CD1c-positive myeloid dendritic cell (primary cell): ENCODE data around the gene C19orf38.
"Not testable (repeated sequence)": the region's sequence is repeated elsewhere in the genome, so short reads cannot be mapped to it uniquely, and the experiment has no call there.

Experiments
- DNase-seq: peaks from one replicate; pipeline ENCODE4 v3.0.0-alpha.2; 2016; ENCODE audit errors: extremely low spot score

The C19orf38 gene

DNA sequence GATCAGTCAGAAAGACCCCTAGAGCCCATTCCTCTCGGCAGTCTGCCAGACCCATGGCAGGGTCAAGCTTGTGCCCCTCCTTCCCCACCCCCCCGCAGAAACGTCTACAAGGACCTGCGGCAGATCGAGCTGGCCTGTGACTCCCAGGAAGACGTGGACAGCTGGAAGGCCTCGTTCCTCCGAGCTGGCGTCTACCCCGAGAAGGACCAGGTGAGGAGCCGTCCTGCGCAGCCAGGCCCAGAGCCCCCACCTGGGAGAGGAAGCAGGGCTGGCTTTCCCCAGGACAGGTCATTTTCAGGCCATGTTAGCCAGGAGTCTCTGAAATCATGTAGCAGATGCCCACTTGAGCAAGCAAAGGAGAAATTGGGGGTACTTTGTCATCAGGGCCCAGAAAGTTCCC, 24.5 kb upstream of the C19orf38 start:
- DNase-seq: no peak

DNA sequence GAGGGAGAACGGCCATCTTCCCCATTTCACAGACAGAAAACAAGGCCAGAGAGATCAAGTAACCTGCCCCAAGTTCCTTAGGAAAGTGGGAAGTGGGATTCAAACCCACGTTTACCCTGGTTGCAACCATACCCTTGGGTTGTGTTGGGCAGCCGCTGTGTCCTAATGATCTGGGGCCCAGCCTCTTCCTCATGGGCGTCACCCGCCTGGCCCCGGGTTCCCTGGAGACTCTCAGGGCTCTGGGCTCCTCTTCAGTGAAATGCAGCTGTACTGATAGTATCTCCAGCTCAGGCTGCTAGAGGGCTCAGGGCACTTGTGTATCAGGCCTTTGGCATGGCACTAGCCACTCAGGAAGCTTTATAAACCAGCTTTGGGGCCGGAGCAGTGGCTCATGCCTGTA, 22.0 kb upstream of the C19orf38 start:
- peak; percentile 71 for DNase-seq

DNA sequence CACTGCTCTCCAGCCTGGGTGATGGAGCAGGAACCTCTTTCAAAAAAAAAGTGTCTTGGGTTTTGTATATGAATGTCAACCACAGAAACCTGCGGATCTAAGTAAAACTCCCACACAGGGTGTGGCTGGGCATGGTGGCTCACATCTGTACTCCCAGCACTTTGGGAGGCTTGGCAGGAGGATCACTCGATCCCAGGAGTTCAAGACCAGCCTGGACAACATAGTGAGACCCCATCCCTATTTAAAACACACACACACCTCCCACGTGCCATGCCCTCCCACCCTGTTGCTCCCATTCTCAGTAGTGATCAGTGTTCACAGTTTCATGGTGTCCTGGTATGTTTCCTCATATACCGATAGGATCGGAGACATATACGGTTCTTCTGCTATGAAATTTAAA, 21.4 kb upstream of the C19orf38 start:
- peak; percentile 68 for DNase-seq

DNA sequence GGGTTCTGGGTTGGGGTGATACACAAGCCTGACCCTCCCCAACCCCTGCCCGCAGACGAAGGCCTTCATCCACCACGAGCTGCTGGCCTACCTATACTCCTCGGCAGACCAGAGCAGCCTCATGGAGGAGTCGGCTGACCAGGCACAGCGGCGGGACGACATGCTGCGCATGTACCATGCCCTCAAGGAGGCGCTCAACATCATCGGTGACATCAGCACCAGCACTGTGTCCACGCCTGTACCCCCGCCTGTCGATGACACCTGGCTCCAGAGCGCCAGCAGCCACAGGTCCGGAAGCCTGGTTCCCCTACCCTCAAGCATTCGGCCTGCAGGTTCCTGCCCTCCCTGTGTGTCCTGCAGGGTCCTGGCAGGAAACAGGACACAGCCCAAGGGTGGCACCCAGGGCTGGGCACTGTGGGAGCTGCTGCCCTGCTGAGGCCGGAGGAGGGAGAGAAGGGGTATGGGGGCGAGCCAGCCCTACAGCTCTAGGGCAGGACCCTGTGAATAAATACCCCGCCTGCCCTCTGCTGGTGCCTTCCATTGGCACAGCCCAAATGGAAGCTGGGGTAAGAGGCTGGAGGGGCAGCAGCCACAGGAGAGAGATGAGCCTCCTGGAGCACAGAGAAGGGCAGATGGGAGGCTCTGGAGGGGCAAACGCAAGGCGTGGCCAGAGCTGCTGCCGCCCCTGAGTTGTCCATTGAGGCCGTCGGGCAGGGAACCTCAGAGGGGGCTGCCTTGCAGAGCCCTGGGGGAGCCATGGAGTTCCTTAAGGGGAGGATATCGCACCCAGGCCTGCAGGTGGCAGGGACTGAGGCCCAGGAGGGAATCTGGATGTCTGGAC, 19.0 kb upstream of the C19orf38 start:
- no peak for DNase-seq

DNA sequence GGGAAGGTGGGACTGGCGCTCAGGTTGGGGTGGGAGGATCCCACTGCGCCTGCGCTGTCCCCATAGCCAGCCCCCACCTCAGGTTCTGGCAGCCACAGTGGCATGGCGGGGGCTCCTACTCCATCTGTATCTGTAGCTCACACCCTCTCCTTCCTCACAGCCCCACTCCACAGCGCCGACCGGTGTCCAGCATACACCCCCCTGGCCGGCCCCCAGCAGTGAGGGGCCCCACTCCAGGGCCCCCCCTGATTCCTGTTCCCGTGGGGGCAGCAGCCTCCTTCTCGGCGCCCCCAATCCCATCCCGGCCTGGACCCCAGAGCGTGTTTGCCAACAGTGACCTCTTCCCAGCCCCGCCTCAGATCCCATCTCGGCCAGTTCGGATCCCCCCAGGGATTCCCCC, 18.2 kb upstream of the C19orf38 start:
- DNase-seq: no peak

DNA sequence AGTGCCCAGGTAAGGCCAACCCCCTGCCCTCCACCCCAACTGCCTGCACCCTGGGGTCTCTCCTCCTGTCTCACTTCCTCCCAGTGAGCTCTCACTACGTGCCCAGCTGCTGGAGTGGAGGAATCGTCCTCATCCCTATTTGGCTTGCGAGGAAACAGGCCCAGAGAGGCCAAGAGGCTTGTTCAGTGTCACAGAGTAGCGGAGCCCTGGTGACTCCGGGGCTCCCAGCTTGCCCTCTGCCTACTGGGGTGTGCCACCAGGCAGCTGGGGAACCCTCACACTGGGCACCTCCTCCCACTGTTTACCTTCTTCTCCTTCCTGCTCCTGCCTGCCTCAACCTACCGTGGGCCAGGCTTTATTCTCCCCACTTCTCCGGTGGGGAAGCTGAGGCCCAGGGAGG, 17.8 kb upstream of the C19orf38 start:
- DNase-seq: no peak

DNA sequence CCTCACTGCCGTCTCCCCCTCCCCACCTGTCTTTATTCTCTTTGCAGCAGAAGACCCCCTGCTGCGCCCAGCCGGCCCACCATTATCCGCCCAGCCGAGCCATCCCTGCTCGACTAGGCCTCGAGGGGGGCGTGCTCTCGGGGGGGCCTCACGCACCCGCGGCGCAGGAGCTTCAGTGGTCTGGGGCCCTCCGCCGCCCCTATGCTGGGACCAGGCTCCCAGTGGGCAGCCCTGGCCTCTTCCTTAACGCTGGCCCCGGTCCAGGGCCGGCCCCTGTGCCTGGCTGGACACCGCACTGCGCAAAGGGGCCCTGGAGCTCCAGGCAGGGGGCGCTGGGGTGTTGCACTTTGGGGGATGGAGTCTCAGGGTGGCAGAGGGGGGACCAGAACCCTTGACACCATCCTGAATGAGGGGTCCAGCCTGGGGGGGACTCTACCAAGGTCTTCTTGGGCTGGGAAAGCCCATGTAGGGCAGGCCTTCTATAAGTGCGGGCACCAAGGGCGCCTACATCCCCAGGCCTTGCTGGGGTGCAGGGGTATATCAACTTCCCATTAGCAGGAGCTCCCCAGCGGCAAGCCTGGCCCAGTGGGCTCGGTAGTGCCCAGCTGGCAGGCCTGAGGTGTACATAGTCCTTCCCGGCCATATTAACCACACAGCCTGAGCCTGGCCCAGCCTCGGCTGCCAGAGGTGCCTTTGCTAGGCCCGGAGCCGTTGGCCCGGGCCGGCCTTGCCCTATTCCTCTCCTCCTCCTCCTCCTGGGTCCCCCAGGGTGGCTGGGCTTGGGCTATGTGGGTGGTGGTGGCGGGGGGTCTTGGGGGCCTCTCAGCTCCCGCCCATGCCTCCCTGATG, 17.1 kb upstream of the C19orf38 start:
- DNase-seq: no peak

DNA sequence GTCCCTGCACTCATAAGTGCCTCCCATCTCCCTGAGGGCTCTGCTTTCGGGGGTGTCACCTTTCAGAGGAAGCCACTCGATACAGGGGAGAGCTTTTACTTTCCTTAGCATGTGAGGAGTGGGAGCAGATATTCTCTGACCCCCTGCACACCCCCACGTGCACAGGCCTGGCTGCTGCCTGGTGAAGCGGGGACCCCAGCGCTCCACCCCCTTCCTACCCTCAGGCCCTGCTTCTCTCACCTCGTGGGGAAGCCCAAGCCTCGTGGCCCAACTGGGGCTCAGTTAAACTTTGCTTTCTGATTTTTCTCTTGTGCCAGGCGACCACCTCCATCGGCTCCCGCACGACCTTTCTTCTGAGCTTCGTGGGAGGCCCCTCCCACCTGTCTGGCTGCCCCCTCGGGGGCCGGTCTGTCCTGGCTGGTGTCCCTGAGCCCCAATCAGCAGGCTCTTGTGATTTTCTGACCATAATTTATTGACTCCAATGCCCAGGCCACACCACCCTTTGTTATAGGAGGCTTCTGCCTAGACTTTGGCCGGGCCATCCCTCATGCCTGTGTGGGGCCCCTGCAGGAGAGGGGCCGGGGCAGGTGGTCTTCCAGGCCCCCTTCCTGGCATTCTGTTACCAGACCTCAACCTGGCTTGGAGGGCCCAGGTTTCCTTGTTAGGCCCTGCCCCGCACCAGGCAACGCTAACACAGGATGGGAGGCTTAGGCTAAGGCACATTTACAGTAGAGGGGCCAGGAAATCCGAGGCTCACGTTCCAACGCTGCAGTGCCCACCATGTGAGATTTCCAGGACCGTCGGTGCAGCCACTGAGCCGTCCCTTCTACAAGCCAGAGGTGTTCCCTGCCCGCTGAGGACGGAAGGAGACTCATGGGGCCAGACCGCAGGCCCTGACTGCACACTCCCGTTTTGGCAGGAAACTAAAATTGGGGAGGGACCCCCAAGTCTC, 16.0 kb upstream of the C19orf38 start:
- no peak for DNase-seq

DNA sequence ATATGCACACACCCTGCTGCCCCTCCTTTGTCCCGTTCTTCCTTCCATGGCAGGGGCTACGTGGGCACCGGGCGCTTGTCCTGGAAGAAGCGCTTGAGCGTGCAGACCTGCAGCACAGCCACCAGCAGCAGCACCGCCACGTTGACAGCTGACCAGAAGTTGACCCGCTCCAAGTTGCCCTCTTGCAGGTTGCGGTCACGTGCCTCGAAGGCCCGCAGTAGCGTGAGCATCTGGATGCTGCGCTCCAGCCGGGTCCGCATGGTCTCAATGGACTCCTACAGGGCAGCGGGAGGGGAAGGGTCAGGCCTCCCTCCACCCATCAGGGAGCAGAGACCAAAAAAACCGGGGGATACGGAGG, 15.3 kb upstream of the C19orf38 start:
- DNase-seq: no peak

DNA sequence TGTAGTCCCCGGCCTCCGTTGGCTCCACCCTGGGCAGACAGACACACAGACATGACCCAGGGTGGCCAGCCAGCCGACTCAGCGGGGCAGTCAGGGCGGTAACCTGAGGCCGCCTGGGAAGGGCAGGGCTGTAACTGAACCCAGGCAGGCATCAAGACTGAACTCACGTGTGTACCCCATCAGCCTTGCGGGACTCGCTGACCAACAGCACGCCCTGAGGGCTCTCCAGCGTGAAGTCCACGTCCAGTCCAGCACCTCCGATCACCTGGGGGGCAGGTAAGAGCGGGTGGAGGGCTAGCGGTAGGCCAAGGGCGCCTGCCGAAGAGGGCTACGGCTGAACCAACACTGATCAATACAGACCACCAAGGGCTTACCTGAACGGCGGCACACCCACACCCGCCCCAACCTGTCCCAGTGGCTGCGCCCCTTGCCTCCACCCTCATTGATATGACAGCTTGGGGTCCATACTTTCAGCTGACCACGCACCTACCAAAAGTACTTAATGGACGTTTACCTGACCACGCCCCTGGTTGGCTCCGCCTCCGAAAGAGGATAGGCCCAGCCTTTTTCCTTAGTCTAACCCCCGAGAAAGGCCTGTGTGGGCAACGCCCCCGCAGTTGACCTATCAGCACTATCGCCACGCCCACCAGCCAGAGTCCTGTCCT, 13.0 kb upstream of the C19orf38 start:
- DNase-seq: no peak

DNA sequence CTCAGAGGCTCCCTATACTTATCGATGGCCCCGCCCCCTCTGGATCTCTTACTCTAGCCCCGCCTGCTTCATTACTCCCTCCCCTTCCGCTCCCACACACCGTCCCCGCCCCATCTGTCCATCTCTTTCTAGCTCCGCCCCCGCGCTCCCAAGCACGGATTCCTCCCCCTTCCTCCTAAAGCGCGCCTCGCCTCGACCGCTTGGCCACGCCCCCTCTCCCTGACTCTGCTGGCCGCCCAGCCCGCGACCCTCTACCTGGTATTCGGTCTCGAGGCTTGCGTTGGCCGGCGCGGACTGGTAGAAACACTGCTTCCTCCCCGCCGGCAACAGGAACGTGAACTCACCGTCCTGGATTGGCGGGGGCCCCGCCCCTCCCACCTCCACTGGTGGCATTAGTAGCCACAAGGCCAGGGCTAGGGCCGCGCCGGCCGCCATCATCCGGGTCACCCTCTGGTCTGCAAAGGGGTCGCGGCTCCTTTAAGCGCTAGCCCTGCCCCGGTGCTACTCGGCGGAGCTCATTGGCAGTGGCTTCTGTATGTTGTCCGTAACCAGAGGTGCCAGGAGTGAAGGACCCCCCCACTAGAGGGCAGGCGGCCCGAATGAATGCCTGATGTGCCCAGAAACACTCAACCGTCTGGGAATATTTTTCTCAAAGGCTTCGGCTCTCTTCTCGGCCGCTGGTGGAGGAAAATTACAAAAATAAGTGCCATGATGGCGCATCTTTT, 12.3 kb upstream of the C19orf38 start, which contains the start of gene TMED1:
TSS of gene TMED1 (minus strand) at position 459 of the 725 bp plus-strand sequence. CDS start at position 438, 21 bp downstream.
- peak; percentile 98 for DNase-seq

DNA sequence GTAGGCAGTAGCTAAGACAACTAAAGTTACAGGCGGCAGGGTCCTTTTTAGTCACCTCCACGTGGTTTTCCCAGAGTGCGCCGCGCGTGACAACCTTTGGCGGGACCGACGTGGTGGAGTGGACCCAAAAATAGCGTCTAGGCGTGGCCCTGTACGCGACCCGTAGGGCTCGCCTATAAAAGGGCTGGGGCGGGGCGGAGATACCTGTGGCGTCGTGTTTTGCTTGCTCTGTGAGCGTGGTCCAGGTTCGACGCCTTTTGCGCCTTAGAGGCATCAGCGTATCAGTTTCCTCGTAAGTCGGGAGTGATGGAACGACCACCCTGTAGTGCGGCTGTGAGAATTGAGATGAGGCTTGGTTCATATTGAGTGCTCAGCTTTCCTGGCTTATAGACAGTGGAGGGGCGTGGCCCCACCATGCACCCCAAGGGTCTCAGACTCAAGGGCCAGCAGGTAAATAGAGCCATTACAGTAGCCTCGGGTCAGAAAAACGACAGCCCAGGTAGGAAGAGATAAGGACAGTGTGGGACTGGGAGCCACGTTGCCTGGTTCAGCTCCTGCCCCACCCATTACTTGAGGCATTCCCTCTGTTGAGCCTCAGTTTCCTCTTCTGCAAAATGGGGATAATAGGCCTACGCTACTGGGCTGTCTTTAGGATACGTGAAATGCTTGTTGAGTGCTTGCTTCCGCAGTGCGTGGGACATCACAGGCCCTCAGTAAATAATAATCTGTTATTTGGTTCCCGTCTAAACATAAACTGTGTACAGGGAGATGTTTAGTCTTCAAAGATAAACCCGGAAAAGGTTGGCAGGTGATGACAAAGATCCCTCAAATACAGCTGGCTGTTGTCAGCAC, 11.5 kb upstream of the C19orf38 start:
- peak; percentile 89 for DNase-seq

DNA sequence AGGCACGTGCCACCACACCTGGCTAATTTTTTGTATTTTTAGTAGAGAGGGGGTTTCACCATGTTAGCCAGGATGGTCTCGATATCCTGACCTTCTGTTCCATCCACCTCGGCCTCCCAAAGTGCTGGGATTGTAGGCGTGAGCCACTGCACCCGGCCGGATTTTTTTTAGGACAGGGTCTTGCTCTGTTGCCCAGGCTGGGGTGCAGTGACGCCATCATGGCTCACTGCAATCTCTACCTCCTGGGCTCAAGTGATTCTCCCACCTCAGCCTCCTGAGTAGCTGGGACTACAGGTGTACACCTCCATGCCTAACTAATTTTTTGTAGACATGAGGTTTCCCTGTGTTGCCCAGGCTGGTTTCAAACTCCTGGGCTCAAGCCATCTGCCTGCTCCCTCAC, 10.6 kb upstream of the C19orf38 start:
- DNase-seq: not testable (repeated sequence)

DNA sequence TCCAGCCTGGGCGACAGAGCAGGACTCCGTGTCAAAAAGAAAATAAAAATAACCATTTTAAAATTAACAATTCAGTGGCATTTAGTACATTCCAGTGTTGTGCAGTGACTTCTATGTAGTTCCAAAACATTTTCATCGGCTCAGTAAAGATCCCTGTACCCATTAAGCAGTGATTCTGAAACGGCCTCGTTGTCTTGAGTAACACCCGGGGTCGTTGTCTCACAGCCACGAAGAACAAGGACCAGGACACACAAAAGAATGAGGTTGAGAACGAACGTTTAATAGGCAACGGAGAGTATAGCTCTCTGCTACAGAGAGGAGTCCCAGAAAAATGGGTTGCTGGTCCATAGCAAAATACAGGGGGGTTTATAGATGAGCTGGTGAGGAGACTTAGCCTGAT, 9.8 kb upstream of the C19orf38 start:
- DNase-seq: no peak

DNA sequence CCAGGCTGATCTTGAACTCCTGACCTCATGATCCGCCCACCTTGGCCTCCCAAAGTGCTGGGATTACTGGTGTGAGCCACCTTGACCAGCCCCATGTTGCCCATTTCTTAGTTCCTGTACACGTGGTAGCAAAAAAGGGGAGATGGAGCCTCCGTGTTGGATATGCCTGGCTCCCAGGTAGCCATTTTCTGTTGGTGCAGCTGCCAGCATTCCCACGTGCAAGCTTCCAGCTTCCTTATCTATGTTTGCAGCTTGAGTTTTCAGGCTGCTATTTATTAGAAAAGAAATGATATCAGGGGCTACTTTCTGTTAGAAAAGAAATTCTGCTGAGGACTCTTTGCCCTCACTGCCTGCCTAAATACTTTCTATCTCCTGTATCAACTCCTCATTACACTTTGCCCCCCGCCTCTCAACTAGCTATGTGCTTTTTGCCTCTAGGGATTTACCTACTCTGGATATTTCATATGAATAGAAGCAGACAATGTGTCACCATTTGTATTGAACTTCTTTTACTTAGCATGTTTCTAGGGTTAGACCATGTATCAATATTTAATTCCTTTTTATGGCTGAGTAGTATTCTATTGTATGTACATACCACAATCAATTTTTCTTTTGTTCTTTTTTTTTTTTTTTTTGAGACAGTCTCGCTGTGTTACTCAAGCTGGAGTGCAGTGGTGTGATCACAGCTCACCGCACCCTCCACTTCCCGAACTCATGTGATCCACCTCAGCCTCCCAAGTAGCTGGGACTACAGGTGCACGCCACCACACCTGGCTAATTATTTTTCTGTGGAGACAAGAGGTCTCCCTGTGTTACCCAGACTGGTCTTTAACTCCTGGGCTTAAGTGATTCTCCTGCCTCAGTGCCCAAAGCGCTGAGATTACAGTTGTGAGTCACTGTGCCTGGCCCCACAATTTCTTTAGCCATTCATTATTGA, 8.8 kb upstream of the C19orf38 start:
- no peak for DNase-seq

DNA sequence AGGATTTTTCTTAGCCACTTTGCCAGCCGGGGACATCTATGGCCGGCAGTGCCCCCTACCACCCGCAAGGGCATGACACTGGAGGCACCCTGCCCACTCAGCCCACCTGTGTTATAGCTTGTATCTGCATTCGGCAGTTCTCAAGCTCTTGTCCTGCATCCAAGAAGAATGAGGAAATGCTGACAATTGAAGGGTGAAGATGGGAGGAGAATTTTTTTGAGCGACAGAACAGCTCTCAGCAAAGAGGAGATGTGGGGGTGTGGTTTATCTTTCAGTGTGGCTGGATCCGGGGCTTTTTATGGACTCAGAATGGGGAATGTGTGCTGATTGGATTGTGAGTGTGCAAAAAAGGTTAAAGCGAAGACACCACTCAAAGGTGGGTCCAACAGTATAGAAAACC, 5.4 kb upstream of the C19orf38 start:
- no peak for DNase-seq

DNA sequence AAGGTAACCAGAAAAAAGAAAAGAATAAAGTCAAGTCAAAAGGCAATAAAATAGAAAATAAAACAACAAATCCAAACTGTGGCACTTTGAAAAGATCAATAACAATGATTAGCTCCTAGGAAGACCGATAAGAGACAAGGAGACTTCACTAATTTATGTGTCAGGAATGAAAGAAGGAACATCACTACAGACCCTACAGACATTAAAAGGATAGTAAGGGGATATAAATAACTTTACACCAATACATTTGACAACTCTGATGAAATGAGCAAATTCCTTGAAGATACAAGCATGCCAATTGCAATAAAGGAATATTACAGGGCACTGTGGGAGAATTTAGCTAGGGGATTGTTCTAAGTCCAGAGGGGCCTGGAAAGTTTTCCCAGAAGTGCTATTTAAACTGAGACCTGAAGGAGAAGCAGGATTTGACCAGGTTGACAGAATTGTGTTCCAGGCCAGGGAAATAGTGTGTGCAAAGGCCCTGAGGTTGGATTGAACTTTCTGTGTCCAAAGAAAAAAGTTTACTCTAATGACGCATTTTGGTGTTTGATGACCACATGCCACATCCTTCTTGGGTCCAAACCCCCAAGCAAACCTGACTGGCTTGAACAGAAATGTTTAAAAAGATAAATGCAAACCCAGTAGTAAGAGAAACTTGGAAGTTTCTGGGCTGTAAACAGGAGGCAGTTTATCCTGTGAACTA, 1.6 kb upstream of the C19orf38 start:
- no peak for DNase-seq

DNA sequence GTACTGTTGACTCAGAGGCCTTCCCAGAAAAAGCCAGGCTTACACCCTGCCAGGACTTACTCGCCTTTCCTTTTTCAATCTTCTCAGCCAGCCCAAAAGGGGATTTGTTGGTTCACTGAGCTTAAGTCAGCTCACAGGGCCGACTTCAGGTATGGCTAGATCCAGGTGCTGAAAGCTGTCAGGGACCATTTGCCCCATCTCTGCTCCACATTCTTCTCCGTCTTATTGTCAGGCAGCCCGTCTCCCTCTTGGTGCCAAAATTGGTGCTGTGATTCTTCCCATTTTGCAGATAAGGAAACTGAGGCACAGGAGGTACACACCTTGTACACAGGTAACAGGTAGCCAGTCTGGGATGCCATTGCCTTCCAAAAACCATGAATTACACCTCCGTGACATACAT, 2.4 kb downstream of the C19orf38 start:
- DNase-seq: no peak
